DMS114 treated with DMSO at 0.1 percent for 48 hours (cell line): ENCODE data around the gene C16orf96.
"Not testable (repeated sequence)": the region's sequence is repeated elsewhere in the genome, so short reads cannot be mapped to it uniquely, and the experiment has no call there.

Experiments used
- DNase-seq: peaks from one replicate; lab custom pipeline; 2025; ENCODE audit not compliant: unreplicated experiment; lab: John Stamatoyannopoulos, UW

C16orf96 gene

GRCh38 chr16:4564661-4565267 lies 8.6 kb downstream of the C16orf96 start:
- DNase-seq: no peak

- no peak for DNase-seq
Measured at GRCh38 chr16:4566144-4566543, 10.0 kb downstream of the C16orf96 start.

- no peak for DNase-seq
Measured at GRCh38 chr16:4570086-4570485, 13.9 kb downstream of the C16orf96 start.

GRCh38 chr16:4570688-4571321 lies 14.7 kb downstream of the C16orf96 start:
- DNase-seq: no peak

- no peak for DNase-seq
Measured at GRCh38 chr16:4572715-4573114, 16.6 kb downstream of the C16orf96 start.

GRCh38 chr16:4573926-4574325 lies 17.8 kb downstream of the C16orf96 start:
- not testable (repeated sequence) for DNase-seq

- no peak for DNase-seq
Measured at GRCh38 chr16:4574919-4575705, 19.0 kb downstream of the C16orf96 start.

GRCh38 chr16:4576008-4576407 lies 19.9 kb downstream of the C16orf96 start:
- DNase-seq: no peak

GRCh38 chr16:4578961-4579530 lies 22.9 kb downstream of the C16orf96 start:
- DNase-seq: no peak

GRCh38 chr16:4580250-4580649 lies 24.1 kb downstream of the C16orf96 start:
- no peak for DNase-seq

- no peak for DNase-seq
Measured at GRCh38 chr16:4583906-4584305, 27.8 kb downstream of the C16orf96 start.

- no peak for DNase-seq
Measured at GRCh38 chr16:4586291-4586690, 30.2 kb downstream of the C16orf96 start.

GRCh38 chr16:4588386-4588785 lies 32.2 kb downstream of the C16orf96 start:
- no peak for DNase-seq

- no peak for DNase-seq
Measured at GRCh38 chr16:4588961-4589360, 32.8 kb downstream of the C16orf96 start.

GRCh38 chr16:4591191-4591590 lies 35.1 kb downstream of the C16orf96 start:
- DNase-seq: no peak

GRCh38 chr16:4591706-4592470 lies 35.7 kb downstream of the C16orf96 start:
- no peak for DNase-seq

GRCh38 chr16:4593086-4593485 lies 36.9 kb downstream of the C16orf96 start:
- no peak for DNase-seq

- no peak for DNase-seq
Measured at GRCh38 chr16:4594433-4595410, 38.6 kb downstream of the C16orf96 start.

- no peak for DNase-seq
Measured at GRCh38 chr16:4597174-4597573, 41.0 kb downstream of the C16orf96 start.

GRCh38 chr16:4599037-4599436 lies 42.9 kb downstream of the C16orf96 start:
- DNase-seq: no peak
